ENCODE results near the gene CCDC187. TPM values are rescaled to one million over a fixed set of nuclear protein-coding genes. Genes with fewer than 3 reads are reported as not detected.

CCDC187 gene
- total and polyA plus RNA-seq, 2 of the 8 experiments (the other 6 are each of a cell fraction or from before 2014, with no cell fraction given), result 0.02 TPM; not detected in 1

- TF ChIP-seq CHD7 (IDR thresholded peaks at IDR 0.05; ENCODE audit: insufficient replicate concordance, low read length) (no peak), CBX5 (IDR thresholded peaks at IDR 0.05; ENCODE audit: low read depth, low read length) (no peak), SUZ12 (IDR thresholded peaks at IDR 0.05; ENCODE audit: low read length) (no peak), RXRA (IDR thresholded peaks at IDR 0.05; ENCODE audit: insufficient read depth, low read depth, low read length) (no peak), ASH2L (IDR thresholded peaks at IDR 0.05; ENCODE audit: low read length) (no peak), EP300 (IDR thresholded peaks at IDR 0.05; ENCODE audit: borderline replicate concordance in 1 of 2, low read depth in 2 of 2, low read length in 2 of 2) (no peak), RAD21 (IDR thresholded peaks at IDR 0.05 in 1 of 2, conservative IDR thresholded peaks at IDR 0.05 in 1 of 2; ENCODE audit: low read depth in 2 of 2, low read length in 2 of 2) (no peak), POLR2A (IDR thresholded peaks at IDR 0.05; ENCODE audit: control extremely low read depth in 1 of 2, low read depth in 2 of 2, low read length in 2 of 2) (no peak)
These were observed 68.7 kb downstream of the CCDC187 start (continued) for GRCh38 chr9:136235171-136235570.
